Liver (tissue), 9 donors: ENCODE measurements around the gene TMEM59. TPM values are rescaled to one million over a fixed set of nuclear protein-coding genes. Genes with fewer than 3 reads are reported as not detected.

ENCODE experiments used
- DNase-seq: peaks from one replicate; pipeline ENCODE4 v3.0.0-alpha.2; 2017; ENCODE audit warnings: low spot score
- H3K27ac ChIP-seq, 2 donors: one replicate each; pipeline ENCODE4 v1.7.0; 2013; ENCODE audit warnings: inconsistent platforms in 2 of 2, low read length in 2 of 2, control low read depth in 1 of 2, low read depth in 1 of 2, mild to moderate bottlenecking in 1 of 2
- H3K27me3 ChIP-seq, 4 donors: one replicate each; pipeline versions ENCODE4 v1.6.1 to v1.7.0; 2013; ENCODE audit warnings: low read length in 3 of 4, inconsistent platforms in 1 of 4, mild to moderate bottlenecking in 1 of 4, moderate library complexity in 1 of 4; ENCODE audit not compliant: control insufficient read depth in 4 of 4, insufficient read depth in 4 of 4
- H3K36me3 ChIP-seq, 4 donors: one replicate each; pipeline versions ENCODE4 v1.6.1 to v1.7.0; 2013; ENCODE audit warnings: low read length in 3 of 4, mild to moderate bottlenecking in 3 of 4, low read depth in 1 of 4, moderate library complexity in 1 of 4; ENCODE audit not compliant: control insufficient read depth in 4 of 4, insufficient read depth in 3 of 4
- H3K4me1 ChIP-seq, 4 donors: one replicate each; pipeline versions ENCODE4 v1.6.1 to v1.7.0; 2013; ENCODE audit warnings: low read length in 3 of 4, mild to moderate bottlenecking in 3 of 4, moderate library complexity in 1 of 4; ENCODE audit not compliant: control insufficient read depth in 4 of 4, insufficient read depth in 4 of 4
- H3K4me3 ChIP-seq, 3 donors: one replicate each; pipeline versions ENCODE4 v1.6.1 to v1.7.0; 2013; ENCODE audit warnings: low read length in 3 of 3, control low read depth in 1 of 3, low read depth in 1 of 3, mild to moderate bottlenecking in 1 of 3
- H3K9ac ChIP-seq, 2 donors: one replicate each; pipeline ENCODE4 v1.7.0; 2013; ENCODE audit warnings: low read length in 2 of 2, mild to moderate bottlenecking in 2 of 2, moderate library complexity in 2 of 2, control low read depth in 1 of 2, low read depth in 1 of 2
- H3K9me3 ChIP-seq, 4 donors: one replicate each; pipeline versions ENCODE4 v1.6.1 to v1.7.0; 2013; ENCODE audit warnings: low read length in 3 of 4; ENCODE audit not compliant: control insufficient read depth in 4 of 4
- ATF3 ChIP-seq: IDR thresholded peaks from 2 replicates; pipeline ENCODE4 v1.6.1; 2016; ENCODE audit warnings: antibody characterized with exemption
- CTCF ChIP-seq: fragments of 150-350 bp; IDR thresholded peaks from 2 replicates; pipeline ENCODE4 v1.5.1; 2017; ENCODE audit warnings: improper control_type of control experiment, low read depth, low read length; ENCODE audit not compliant: missing input control
- EGR1 ChIP-seq, 2 donors: IDR thresholded peaks; 2 replicates each; pipeline ENCODE4 v1.6.1; 2016 to 2018; ENCODE audit warnings: antibody characterized with exemption in 2 of 2, low read depth in 2 of 2
- FOXA1 ChIP-seq: IDR thresholded peaks from 2 replicates; pipeline ENCODE4 v1.6.1; 2016; ENCODE audit warnings: antibody characterized with exemption
- FOXA2 ChIP-seq: IDR thresholded peaks from 2 replicates; pipeline ENCODE4 v1.6.1; 2016; ENCODE audit warnings: antibody characterized with exemption
- GABPA ChIP-seq, 2 donors: IDR thresholded peaks in 1 of 2; conservative IDR thresholded peaks in 1 of 2; 2 replicates each; pipeline ENCODE4 v1.6.1; 2016; ENCODE audit warnings: antibody characterized with exemption in 2 of 2, mild to moderate bottlenecking in 1 of 2, moderate library complexity in 1 of 2
- HNF4A ChIP-seq, 2 donors: conservative IDR thresholded peaks; 2 replicates each; pipeline ENCODE4 v1.6.1; 2016; ENCODE audit warnings: antibody characterized with exemption in 2 of 2, mild to moderate bottlenecking in 2 of 2
- HNF4G ChIP-seq: IDR thresholded peaks from 2 replicates; pipeline ENCODE4 v1.6.1; 2016; ENCODE audit warnings: antibody characterized with exemption
- JUND ChIP-seq, 2 donors: IDR thresholded peaks; 2 replicates each; pipeline ENCODE4 v1.6.1; 2016; ENCODE audit warnings: antibody characterized with exemption in 2 of 2
- MAX ChIP-seq: IDR thresholded peaks from 2 replicates; pipeline ENCODE4 v1.6.1; 2016; ENCODE audit warnings: antibody characterized with exemption
- NR2F2 ChIP-seq: IDR thresholded peaks from 2 replicates; pipeline ENCODE4 v1.6.1; 2016; ENCODE audit warnings: antibody characterized with exemption
- RAD21 ChIP-seq, 2 donors: IDR thresholded peaks; 2 replicates each; pipeline ENCODE4 v1.6.1; 2016; ENCODE audit warnings: antibody characterized with exemption in 2 of 2, mild to moderate bottlenecking in 2 of 2
- REST ChIP-seq: IDR thresholded peaks from 2 replicates; pipeline ENCODE4 v1.6.1; 2016; ENCODE audit warnings: antibody characterized with exemption, mild to moderate bottlenecking
- RXRA ChIP-seq, 2 donors: IDR thresholded peaks; 2 replicates each; pipeline ENCODE4 v1.6.1; 2017 to 2018; ENCODE audit warnings: antibody characterized with exemption in 2 of 2, mild to moderate bottlenecking in 1 of 2
- SP1 ChIP-seq: IDR thresholded peaks from 2 replicates; pipeline ENCODE4 v1.6.1; 2018; ENCODE audit warnings: antibody characterized with exemption, mild to moderate bottlenecking
- TAF1 ChIP-seq: conservative IDR thresholded peaks from 2 replicates; pipeline ENCODE4 v1.6.1; 2016; ENCODE audit warnings: antibody characterized with exemption, mild to moderate bottlenecking
- YY1 ChIP-seq: IDR thresholded peaks from 2 replicates; pipeline ENCODE4 v1.6.1; 2016; ENCODE audit warnings: antibody characterized with exemption, mild to moderate bottlenecking
- ZBTB33 ChIP-seq: IDR thresholded peaks from 2 replicates; pipeline ENCODE4 v1.6.1; 2016; ENCODE audit warnings: antibody characterized with exemption
- WGBS: extraction: QIAGEN DNeasy Blood & Tissue Kit; methylation state at CpG from one replicate; pipeline ENCODE4 v1.1.7; 2013; 5-methylcytosine and 5-hydroxymethylcytosine counted together
- polyA plus RNA-seq, 2 donors: library from polyadenylated mRNA; stranded (reverse) in 1 of 2; unstranded in 1 of 2; fragments of 200-250 nt in 1 of 2; fragments of >200 nt in 1 of 2; fragmentation: Nextera tagmentation in 1 of 2; extraction: Ambion mirVana in 1 of 2; gene quantifications; one replicate each; pipeline versions ENCODE4 v1.2.1 to v1.2.3, GENCODE V29; 2013 to 2015
- total RNA-seq, 2 donors: library from RNA; depleted of rRNA; stranded (reverse); fragments of >200 nt; gene quantifications; one replicate each; pipeline ENCODE4 v1.2.3, GENCODE V29; 2014
- donor health status: healthy.
- donor health status: healthy.
- donor health status: healthy.
- donor health status: healthy.
- donor health status: healthy.

The TMEM59 gene
- total RNA-seq (100 to 1,000 TPM; 255 to 261 TPM), polyA plus RNA-seq (100 to 1,000 TPM; 298 to 436 TPM)

- TF ChIP-seq ATF3 (no peak), REST (peak; percentile 60), YY1 (peak; percentile 99), NR2F2 (peak; percentile 38), JUND (IDR thresholded peaks at IDR 0.05) (peak; percentile 25 to 65), FOXA1 (peak; percentile 65), EGR1 (IDR thresholded peaks at IDR 0.05; ENCODE audit: low read depth in 2 of 2) (peak; percentile 55 to 77), HNF4G (no peak), ZBTB33 (peak; percentile 96), TAF1 (peak; percentile 73), SP1 (peak; percentile 96), FOXA2 (no peak), GABPA (IDR thresholded peaks at IDR 0.05 in 1 of 2, conservative IDR thresholded peaks at IDR 0.05 in 1 of 2) (peak; percentile 54 to 92), CTCF (peak; percentile 10), RAD21 (IDR thresholded peaks at IDR 0.05) (peak; percentile 43 to 52), RXRA (IDR thresholded peaks at IDR 0.05) (peak; percentile 81 to 83), HNF4A (conservative IDR thresholded peaks at IDR 0.05) (peak; percentile 59 to 64), MAX (peak; percentile 97)
- Histone ChIP-seq H3K36me3 (no peaks in the 10 kb centered on the region), H3K9me3 (no peaks in the 10 kb centered on the region), H3K27me3 (no peaks in the 10 kb centered on the region), H3K27ac (peak within 1 kb of the TSS; percentile 76 to 88), H3K4me3 (peak within 1 kb of the TSS; percentile 80 to 99 (median 81)), H3K4me1 (peaks cover 4 to 27% (median 23%) of the 10 kb centered on the region in 4 donors), H3K9ac (peak within 1 kb of the TSS; percentile 84 to 89)
- peak; percentile 94 for DNase-seq
- under 1% methylated on average over 59 of the region's 59 CpGs for WGBS
These were observed at the start of gene TMEM59, which contains the start of gene TCEANC2 for GRCh38 chr1:54052934-54053744. TMEM59 (minus strand) TSS chr1:54053204; CDS start chr1:54053188, 16 bp downstream. TCEANC2 (plus strand) TSS chr1:54053608; CDS start chr1:54054423, 815 bp downstream.
